A549 (cell line): ENCODE measurements around the gene RILPL1.

ENCODE experiments used
- CTCF ChIP-seq: fragments of >200 bp; sonication (Bioruptor Twin); formaldehyde crosslinking; IDR thresholded peaks from 3 replicates; pipeline ENCODE4 v1.5.1; 2016
- HOXB13 ChIP-seq: fragments of 250-450 bp; sonication (Bioruptor Pico); IDR thresholded peaks from 2 replicates; pipeline ENCODE4 v1.5.0; 2020; ENCODE audit warnings: low read depth, mild to moderate bottlenecking, moderate library complexity
- TF ChIP-seq, protein P1 (sequence below): fragments of 150-350 bp; IDR thresholded peaks from 2 replicates; pipeline ENCODE4 v1.6.1; 2014; ENCODE audit warnings: low read depth, mild to moderate bottlenecking, low read length

GRCh38 chr12:123488539-123489230 is 44.8 kb downstream of the RILPL1 start:
- no peak for TF ChIP-seq CTCF
- TF ChIP-seq, protein P1, sequence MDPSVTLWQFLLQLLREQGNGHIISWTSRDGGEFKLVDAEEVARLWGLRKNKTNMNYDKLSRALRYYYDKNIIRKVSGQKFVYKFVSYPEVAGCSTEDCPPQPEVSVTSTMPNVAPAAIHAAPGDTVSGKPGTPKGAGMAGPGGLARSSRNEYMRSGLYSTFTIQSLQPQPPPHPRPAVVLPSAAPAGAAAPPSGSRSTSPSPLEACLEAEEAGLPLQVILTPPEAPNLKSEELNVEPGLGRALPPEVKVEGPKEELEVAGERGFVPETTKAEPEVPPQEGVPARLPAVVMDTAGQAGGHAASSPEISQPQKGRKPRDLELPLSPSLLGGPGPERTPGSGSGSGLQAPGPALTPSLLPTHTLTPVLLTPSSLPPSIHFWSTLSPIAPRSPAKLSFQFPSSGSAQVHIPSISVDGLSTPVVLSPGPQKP = no peak
- TF ChIP-seq HOXB13 (CRISPR knock-in tag) = no peak
